HCT116 (cell line): ENCODE data around the gene EVPLL.

ENCODE experiments used
- SRF ChIP-seq: IDR thresholded peaks from 2 replicates; pipeline ENCODE4 v1.6.1; 2012; ENCODE audit warnings: low read depth
- TF ChIP-seq, protein P1 (sequence below), 3 experiments: fragments of 200-600 bp in 1 of 3; sonication (generic) in 1 of 3; IDR thresholded peaks in 2 of 3; conservative IDR thresholded peaks in 1 of 3; 2 replicates each; pipeline ENCODE4 v1.5.1; 2012 to 2017; ENCODE audit warnings: low read depth in 2 of 3, low read length in 2 of 3, antibody characterized with exemption in 1 of 3, borderline replicate concordance in 1 of 3, control low read depth in 1 of 3, mild to moderate bottlenecking in 1 of 3, mixed read lengths in 1 of 3, mixed run types in 1 of 3, moderate library complexity in 1 of 3; ENCODE audit not compliant: insufficient read depth in 1 of 3

GRCh38 chr17:18370761-18371160 lies 6.8 kb upstream of the EVPLL start:
- TF ChIP-seq, protein P1, sequence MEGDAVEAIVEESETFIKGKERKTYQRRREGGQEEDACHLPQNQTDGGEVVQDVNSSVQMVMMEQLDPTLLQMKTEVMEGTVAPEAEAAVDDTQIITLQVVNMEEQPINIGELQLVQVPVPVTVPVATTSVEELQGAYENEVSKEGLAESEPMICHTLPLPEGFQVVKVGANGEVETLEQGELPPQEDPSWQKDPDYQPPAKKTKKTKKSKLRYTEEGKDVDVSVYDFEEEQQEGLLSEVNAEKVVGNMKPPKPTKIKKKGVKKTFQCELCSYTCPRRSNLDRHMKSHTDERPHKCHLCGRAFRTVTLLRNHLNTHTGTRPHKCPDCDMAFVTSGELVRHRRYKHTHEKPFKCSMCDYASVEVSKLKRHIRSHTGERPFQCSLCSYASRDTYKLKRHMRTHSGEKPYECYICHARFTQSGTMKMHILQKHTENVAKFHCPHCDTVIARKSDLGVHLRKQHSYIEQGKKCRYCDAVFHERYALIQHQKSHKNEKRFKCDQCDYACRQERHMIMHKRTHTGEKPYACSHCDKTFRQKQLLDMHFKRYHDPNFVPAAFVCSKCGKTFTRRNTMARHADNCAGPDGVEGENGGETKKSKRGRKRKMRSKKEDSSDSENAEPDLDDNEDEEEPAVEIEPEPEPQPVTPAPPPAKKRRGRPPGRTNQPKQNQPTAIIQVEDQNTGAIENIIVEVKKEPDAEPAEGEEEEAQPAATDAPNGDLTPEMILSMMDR (IDR thresholded peaks at IDR 0.05 in 2 of 3, conservative IDR thresholded peaks at IDR 0.05 in 1 of 3; ENCODE audit: borderline replicate concordance in 1 of 3, insufficient read depth in 1 of 3, low read depth in 2 of 3, low read length in 2 of 3): no peak
- no peak for TF ChIP-seq SRF
